ENCODE results near the gene CABLES2.

GRCh38 chr20:62441987-62442539 lies 35.0 kb upstream of the CABLES2 start:
- TF ChIP-seq, protein P1, sequence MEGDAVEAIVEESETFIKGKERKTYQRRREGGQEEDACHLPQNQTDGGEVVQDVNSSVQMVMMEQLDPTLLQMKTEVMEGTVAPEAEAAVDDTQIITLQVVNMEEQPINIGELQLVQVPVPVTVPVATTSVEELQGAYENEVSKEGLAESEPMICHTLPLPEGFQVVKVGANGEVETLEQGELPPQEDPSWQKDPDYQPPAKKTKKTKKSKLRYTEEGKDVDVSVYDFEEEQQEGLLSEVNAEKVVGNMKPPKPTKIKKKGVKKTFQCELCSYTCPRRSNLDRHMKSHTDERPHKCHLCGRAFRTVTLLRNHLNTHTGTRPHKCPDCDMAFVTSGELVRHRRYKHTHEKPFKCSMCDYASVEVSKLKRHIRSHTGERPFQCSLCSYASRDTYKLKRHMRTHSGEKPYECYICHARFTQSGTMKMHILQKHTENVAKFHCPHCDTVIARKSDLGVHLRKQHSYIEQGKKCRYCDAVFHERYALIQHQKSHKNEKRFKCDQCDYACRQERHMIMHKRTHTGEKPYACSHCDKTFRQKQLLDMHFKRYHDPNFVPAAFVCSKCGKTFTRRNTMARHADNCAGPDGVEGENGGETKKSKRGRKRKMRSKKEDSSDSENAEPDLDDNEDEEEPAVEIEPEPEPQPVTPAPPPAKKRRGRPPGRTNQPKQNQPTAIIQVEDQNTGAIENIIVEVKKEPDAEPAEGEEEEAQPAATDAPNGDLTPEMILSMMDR (IDR thresholded peaks at IDR 0.05): no peak
- no peak for TF ChIP-seq POLR2A (IDR thresholded peaks at IDR 0.05)
